Measurements from ENCODE around the gene NRAP.

- TF ChIP-seq CTCF (IDR thresholded peaks at IDR 0.05): no peak
- no peak for TF ChIP-seq POLR2A (IDR thresholded peaks at IDR 0.05)
These were observed 43.3 kb downstream of the NRAP start for GRCh38 chr10:113620511-113620910.

All from thyroid gland (tissue), 4 donors.